SK-N-SH (cell line): Measurements from ENCODE around the gene ARHGEF25. TPM values are rescaled to one million over a fixed set of nuclear protein-coding genes. Genes with fewer than 3 reads are reported as not detected.

Source experiments
- CTCF ChIA-PET: fragments of 300-600, 350-600 bp; formaldehyde crosslinking; extraction: SDS; loops from one replicate; lab custom pipeline; 2021; lab: Yijun Ruan, JAX
- POLR2A ChIA-PET: fragments of 350-600 bp; sonication (Branson Sonifier 250); formaldehyde crosslinking; extraction: SDS; loops from one replicate; lab custom pipeline; 2020; ENCODE audit warnings: antibody characterized with exemption, inconsistent platforms; lab: Yijun Ruan, JAX
- DNase-seq: peaks from one replicate; pipeline ENCODE4 v3.0.0; 2012
- H2AFZ ChIP-seq: fragments of 200-600 bp; sonication (generic); 2 replicates; pipeline ENCODE4 v1.8.1; 2016; ENCODE audit warnings: antibody characterized with exemption, mild to moderate bottlenecking, low read depth
- H3F3A ChIP-seq: fragments of 200-600 bp; sonication (generic); replicated peaks from 2 replicates; pipeline ENCODE3; 2016; ENCODE audit warnings: antibody characterized with exemption, mild to moderate bottlenecking; ENCODE audit not compliant: insufficient read depth
- H3K27ac ChIP-seq, 2 experiments: fragments of 200-500 bp in 1 of 2; fragments of 200-600 bp in 1 of 2; sonication (Bioruptor generic) in 1 of 2; sonication (generic), shearing (Covaris generic) in 1 of 2; 2 replicates each; pipeline versions ENCODE4 v1.5.1 to v1.6.1; 2014 to 2016; ENCODE audit warnings: low read depth in 2 of 2, inconsistent platforms in 1 of 2, low read length in 1 of 2, mild to moderate bottlenecking in 1 of 2, mixed read lengths in 1 of 2
- H3K27me3 ChIP-seq: fragments of 200-600 bp; sonication (generic), shearing (Covaris generic); 2 replicates; pipeline ENCODE4 v1.6.1; 2016; ENCODE audit warnings: mixed run types; ENCODE audit not compliant: insufficient read depth
- H3K36me3 ChIP-seq, 2 experiments: fragments of 200-500 bp in 1 of 2; fragments of 200-600 bp in 1 of 2; sonication (Bioruptor generic) in 1 of 2; sonication (generic) in 1 of 2; replicated peaks in 1 of 2; 2 replicates each; pipeline versions ENCODE3 to v1.5.1; 2014 to 2016; ENCODE audit warnings: low read length in 1 of 2, mild to moderate bottlenecking in 1 of 2; ENCODE audit not compliant: insufficient read depth in 2 of 2, control insufficient read depth in 1 of 2
- H3K4me1 ChIP-seq, 2 experiments: fragments of 200-500 bp in 1 of 2; fragments of 200-600 bp in 1 of 2; sonication (Bioruptor generic) in 1 of 2; sonication (generic), shearing (Covaris generic) in 1 of 2; 2 replicates each; pipeline versions ENCODE4 v1.5.1 to v1.6.1; 2014 to 2016; ENCODE audit warnings: low read depth in 1 of 2, low read length in 1 of 2, mixed run types in 1 of 2; ENCODE audit not compliant: insufficient read depth in 2 of 2, control insufficient read depth in 1 of 2
- H3K4me2 ChIP-seq: fragments of 200-600 bp; sonication (generic), shearing (Covaris generic); 2 replicates; pipeline ENCODE4 v1.6.1; 2017; ENCODE audit warnings: mixed run types
- H3K4me3 ChIP-seq, 2 experiments: fragments of 200-500 bp in 1 of 2; fragments of 200-600 bp in 1 of 2; sonication (Bioruptor generic) in 1 of 2; sonication (generic), shearing (Covaris generic) in 1 of 2; 2 replicates each; pipeline versions ENCODE4 v1.5.1 to v1.8.1; 2014 to 2016; ENCODE audit warnings: low read depth in 2 of 2, inconsistent platforms in 1 of 2, low read length in 1 of 2, mild to moderate bottlenecking in 1 of 2, mixed read lengths in 1 of 2, moderate library complexity in 1 of 2
- H3K79me2 ChIP-seq: fragments of 200-600 bp; sonication (generic); 2 replicates; pipeline ENCODE4 v1.8.1; 2017; ENCODE audit warnings: mild to moderate bottlenecking; ENCODE audit not compliant: insufficient read depth
- H3K9ac ChIP-seq: fragments of 200-600 bp; sonication (generic); 2 replicates; pipeline ENCODE4 v1.6.1; 2017; ENCODE audit warnings: mixed run types
- H3K9me2 ChIP-seq: fragments of 200-600 bp; sonication (generic); 2 replicates; pipeline ENCODE4 v1.6.1; 2017; ENCODE audit warnings: mixed run types
- H3K9me3 ChIP-seq: fragments of 200-600 bp; sonication (generic); 2 replicates; pipeline ENCODE4 v1.6.1; 2017; ENCODE audit warnings: mixed run types, mild to moderate bottlenecking, moderate library complexity
- H4K20me1 ChIP-seq: fragments of 200-600 bp; sonication (generic); 2 replicates; pipeline ENCODE4 v1.6.1; 2017; ENCODE audit warnings: mild to moderate bottlenecking, mixed run types; ENCODE audit not compliant: insufficient read depth
- EP300 ChIP-seq, 2 experiments: IDR thresholded peaks; 2 replicates each; pipeline versions ENCODE4 v1.4.0 to v1.6.1; 2012; ENCODE audit warnings: borderline replicate concordance in 1 of 2, low read depth in 1 of 2, low read length in 1 of 2
- FOSL2 ChIP-seq: IDR thresholded peaks from 2 replicates; pipeline ENCODE4 v1.4.0; 2012; ENCODE audit warnings: low read depth, mild to moderate bottlenecking, moderate library complexity, borderline replicate concordance
- FOXM1 ChIP-seq: IDR thresholded peaks from 2 replicates; pipeline ENCODE4 v1.4.0; 2012; ENCODE audit warnings: low read depth, mild to moderate bottlenecking
- NFIC ChIP-seq: IDR thresholded peaks from 2 replicates; pipeline ENCODE4 v1.4.0; 2012; ENCODE audit warnings: borderline replicate concordance
- POLR2AphosphoS5 ChIP-seq: IDR thresholded peaks from 2 replicates; pipeline ENCODE4 v1.6.1; 2012; ENCODE audit warnings: low read depth, low read length
- RAD21 ChIP-seq: IDR thresholded peaks from 2 replicates; pipeline ENCODE4 v1.6.1; 2012; ENCODE audit warnings: mild to moderate bottlenecking, low read length
- RCOR1 ChIP-seq: fragments of 150-350 bp; IDR thresholded peaks from 2 replicates; pipeline ENCODE4 v1.6.1; 2017; ENCODE audit warnings: antibody characterized with exemption, low read length
- TEAD4 ChIP-seq: IDR thresholded peaks from 2 replicates; pipeline ENCODE4 v1.4.0; 2012; ENCODE audit warnings: mild to moderate bottlenecking, borderline replicate concordance; ENCODE audit not compliant: insufficient read depth
- WGBS: methylation state at CpG from one replicate; pipeline ENCODE4 v1.1.6; 2017; ENCODE audit warnings: low lambda C conversion rate; 5-methylcytosine and 5-hydroxymethylcytosine counted together
- polyA plus RNA-seq, 3 experiments: library from polyadenylated mRNA; depleted of rRNA; stranded (reverse); fragments of >200 nt; gene quantifications; 2 replicates each; pipeline ENCODE4 v1.2.3, GENCODE V29; 2012

ARHGEF25 gene
- polyA plus RNA-seq, 1 of the 3 experiments (the other 2 are of a cell fraction), result 48.1 TPM

DNA sequence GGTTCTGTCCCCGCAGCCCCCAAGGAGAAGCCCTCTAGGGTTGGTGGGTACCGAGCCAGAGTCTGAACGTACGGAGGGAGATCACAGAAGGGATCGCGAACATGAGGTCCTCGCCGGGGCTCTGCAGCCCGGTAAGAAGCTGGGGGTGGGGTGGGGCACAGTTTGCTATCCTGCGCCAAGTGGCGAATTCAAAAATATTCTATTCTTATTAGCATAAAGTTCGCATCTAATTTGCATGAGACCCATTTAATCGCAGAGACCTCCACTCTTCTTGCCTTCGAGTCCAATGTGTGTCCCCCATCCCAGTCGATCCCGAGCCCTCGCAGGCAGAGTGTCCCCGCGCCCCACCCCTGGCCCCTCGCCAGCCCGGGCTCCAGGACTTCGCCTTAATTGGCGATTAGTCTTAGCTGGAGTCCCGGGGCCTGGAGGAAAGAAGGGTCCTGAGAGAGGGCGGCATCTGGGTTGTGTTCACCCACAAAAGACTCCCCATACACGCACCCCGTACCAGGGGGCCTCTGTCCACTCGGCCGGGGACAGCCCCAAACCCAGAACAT is 604 bp upstream of the ARHGEF25 start:
- peak overlapping the region; percentile 51 to 75 for H3K4me3 ChIP-seq
- no peaks in the 10 kb centered on the region for H3K9me2 ChIP-seq
- POLR2A ChIA-PET, result interaction anchor here (0.6 to 2.7 kb wide), 6 partner anchors 20 to 115 kb away, joined by 3 to 21 read pairs (median 4); partner anchors contain the start of genes DDIT3, OS9 and PIP4K2C
- peak overlapping the region; percentile 36 to 86; a peak in 2 of 4 replicates for H3K27ac ChIP-seq
- CTCF ChIA-PET, result interaction anchor here (0.7 to 7.4 kb wide), 7 partner anchors 10 to 116 kb away, joined by 3 to 90 read pairs (median 10); partner anchors contain the start of gene B4GALNT1
- H3K79me2 ChIP-seq, result no peaks in the 10 kb centered on the region; the same call in 1 of the 2 replicates
- peak overlapping the region; percentile 85 for H3K4me2 ChIP-seq
- H3K9me3 ChIP-seq, result no peaks in the 10 kb centered on the region
- TF ChIP-seq NFIC (0 out of 2 replicates have a peak, but pooled peaks have one; percentile 24), POLR2AphosphoS5 (no peak)
- no peaks in the 10 kb centered on the region for H3K27me3 ChIP-seq
- peaks cover 5 to 34% of the 10 kb centered on the region in 2 experiments; a peak in 3 of 4 replicates for H3K4me1 ChIP-seq
- peaks cover 6% of the 10 kb centered on the region for H3F3A ChIP-seq
- WGBS, result 46% methylated on average over 22 of the region's 29 CpGs
- H3K36me3 ChIP-seq, result peaks cover 0 to 49% of the 10 kb centered on the region in 2 experiments
- H4K20me1 ChIP-seq, result no peaks in the 10 kb centered on the region
- peak; percentile 85 for DNase-seq
- H3K9ac ChIP-seq, result peak overlapping the region; percentile 85
- H2AFZ ChIP-seq, result peak overlapping the region; percentile 98

- Histone ChIP-seq H3K9ac (peak overlapping the region; percentile 85), H3K36me3 (peaks cover 0 to 55% of the 10 kb centered on the region in 2 experiments), H3K9me2 (no peaks in the 10 kb centered on the region), H3K9me3 (no peaks in the 10 kb centered on the region), H3K4me2 (peak overlapping the region; percentile 85), H3K79me2 (no peaks in the 10 kb centered on the region), H3K4me1 (peaks cover 5 to 29% of the 10 kb centered on the region in 2 experiments; a peak in 2 of 4 replicates), H2AFZ (0 out of 2 replicates have a peak overlapping the region, but pooled peaks have one; percentile 20), H4K20me1 (no peaks in the 10 kb centered on the region), H3F3A (peaks cover 6% of the 10 kb centered on the region), H3K27ac (peak overlapping the region in 1 of 2 experiments; percentile 86; a peak in 2 of 4 replicates)
- DNase-seq, result peak; percentile 64
- CTCF ChIA-PET, result interaction anchor here (1.4 to 7.4 kb wide), 7 partner anchors 9 to 153 kb away, joined by 3 to 90 read pairs (median 10); partner anchors contain the start of gene B4GALNT1
- 13% methylated on average over 12 of the region's 23 CpGs for WGBS
- TF ChIP-seq NFIC (no peak), RAD21 (no peak), EP300 (IDR thresholded peaks at IDR 0.05; ENCODE audit: borderline replicate concordance in 1 of 2, low read depth in 1 of 2, low read length in 1 of 2) (no peak)
- TF ChIP-seq, all 33 proteins: peak for 0
- no peaks in the 10 kb centered on the region for H3K27me3 ChIP-seq
- H3K4me3 ChIP-seq, result peak overlapping the region; percentile 51 to 75
- POLR2A ChIA-PET, result interaction anchor here (0.6 to 2.7 kb wide), 6 partner anchors 8 to 98 kb away, joined by 3 to 21 read pairs (median 4); partner anchors contain the start of genes DDIT3 and PIP4K2C
Observed at GRCh38 chr12:57611827-57612710, 834 bp downstream of the ARHGEF25 start.

GRCh38 chr12:57612711-57613426 is 1.6 kb downstream of the ARHGEF25 start:
- ChIA-PET POLR2A (interaction anchor here (2.7 kb wide), 1 partner anchor 22 kb away, joined by 21 read pairs; the partner anchor contains the start of gene PIP4K2C), CTCF (interaction anchor here (1.4 to 7.4 kb wide), 7 partner anchors 8 to 154 kb away, joined by 4 to 90 read pairs (median 10); partner anchors contain the start of genes B4GALNT1 and PIP4K2C)
- peaks cover 5 to 29% of the 10 kb centered on the region in 2 experiments; a peak in 2 of 4 replicates for H3K4me1 ChIP-seq
- 100% methylated on average over 7 of the region's 10 CpGs for WGBS
- DNase-seq, result no peak
- no peaks in the 10 kb centered on the region for H4K20me1 ChIP-seq
- H3K9ac ChIP-seq, result no peak overlapping the region; the same call in 1 of the 2 replicates
- H3K4me3 ChIP-seq, result peak overlapping the region; percentile 51 to 75; a peak in 3 of 4 replicates
- no peak overlapping the region; a peak in 1 of 4 replicates for H3K27ac ChIP-seq
- H3K9me3 ChIP-seq, result no peaks in the 10 kb centered on the region
- H3K4me2 ChIP-seq, result peak overlapping the region; percentile 85
- H2AFZ ChIP-seq, result no peak overlapping the region
- H3K36me3 ChIP-seq, result peaks cover 0 to 47% of the 10 kb centered on the region in 2 experiments
- TF ChIP-seq RCOR1 (no peak), FOXM1 (no peak), FOSL2 (no peak), TEAD4 (no peak)
- H3K9me2 ChIP-seq, result no peaks in the 10 kb centered on the region
- peaks cover under 1% of the 10 kb centered on the region for H3F3A ChIP-seq
- H3K79me2 ChIP-seq, result no peaks in the 10 kb centered on the region
- no peaks in the 10 kb centered on the region for H3K27me3 ChIP-seq
